ENCODE measurements around the gene TAB3.

Gene TAB3

GRCh38 chrX:30830326-30830943 is 58.6 kb downstream of the TAB3 start:
- no peak overlapping the region for H3K4me3 ChIP-seq (ENCODE audit: low read depth, low read length)
- no peak for TF ChIP-seq CTCF (IDR thresholded peaks at IDR 0.05; ENCODE audit: insufficient read depth, low read depth, low read length, missing control alignments)
- DNase-seq (ENCODE audit: low read depth) = no peak

- TF ChIP-seq CTCF (IDR thresholded peaks at IDR 0.05; ENCODE audit: insufficient read depth, low read depth, low read length, missing control alignments) = no peak
- H3K4me3 ChIP-seq (ENCODE audit: low read depth, low read length) = no peak overlapping the region
- DNase-seq (ENCODE audit: low read depth) = no peak
Measured at GRCh38 chrX:30824275-30824674, 64.8 kb downstream of the TAB3 start.

- no peak for TF ChIP-seq CTCF (IDR thresholded peaks at IDR 0.05; ENCODE audit: insufficient read depth, low read depth, low read length, missing control alignments)
- DNase-seq (ENCODE audit: low read depth) = no peak
- no peak overlapping the region for H3K4me3 ChIP-seq (ENCODE audit: low read depth, low read length)
Measured at GRCh38 chrX:30822764-30823163, 66.3 kb downstream of the TAB3 start.

GRCh38 chrX:30822068-30822681 is 66.9 kb downstream of the TAB3 start:
- no peak for TF ChIP-seq CTCF (IDR thresholded peaks at IDR 0.05; ENCODE audit: insufficient read depth, low read depth, low read length, missing control alignments)
- no peak overlapping the region for H3K4me3 ChIP-seq (ENCODE audit: low read depth, low read length)
- peak; percentile 53 for DNase-seq (ENCODE audit: low read depth)

- no peak for DNase-seq (ENCODE audit: low read depth)
- TF ChIP-seq CTCF (IDR thresholded peaks at IDR 0.05; ENCODE audit: insufficient read depth, low read depth, low read length, missing control alignments) = no peak
- H3K4me3 ChIP-seq (ENCODE audit: low read depth, low read length) = no peak overlapping the region
Measured at GRCh38 chrX:30821116-30821515, 67.9 kb downstream of the TAB3 start.

- no peak for TF ChIP-seq CTCF (IDR thresholded peaks at IDR 0.05; ENCODE audit: insufficient read depth, low read depth, low read length, missing control alignments)
- DNase-seq (ENCODE audit: low read depth) = no peak
Measured at GRCh38 chrX:30819080-30819479, 70.0 kb downstream of the TAB3 start.

GRCh38 chrX:30816079-30816478 is 73.0 kb downstream of the TAB3 start:
- DNase-seq (ENCODE audit: low read depth) = no peak
- H3K4me3 ChIP-seq (ENCODE audit: low read depth, low read length) = no peak overlapping the region
- TF ChIP-seq CTCF (IDR thresholded peaks at IDR 0.05; ENCODE audit: insufficient read depth, low read depth, low read length, missing control alignments) = no peak

More at GRCh38 chrX:30819080-30819479, 70.0 kb downstream of the TAB3 start:
- H3K4me3 ChIP-seq (ENCODE audit: low read depth, low read length) = no peak overlapping the region
